Neural cell (in vitro differentiated cells): ENCODE data around the gene ACRV1. TPM values are rescaled to one million over a fixed set of nuclear protein-coding genes. Genes with fewer than 3 reads are reported as not detected.

ENCODE experiments used
- H2AFZ ChIP-seq: fragments of 200-600, 300-800 bp; sonication (generic), shearing (Covaris generic); 2 replicates; pipeline ENCODE4 v1.6.0; 2014; ENCODE audit warnings: low read depth, mild to moderate bottlenecking, antibody characterized with exemption, low read length, moderate library complexity
- H3F3A ChIP-seq: fragments of 200-600 bp; shearing (Covaris generic); 2 replicates; pipeline ENCODE4 v1.6.1; 2016; ENCODE audit warnings: mild to moderate bottlenecking, moderate library complexity, mixed read lengths, antibody characterized with exemption, low read length; ENCODE audit not compliant: insufficient read depth, poor library complexity, severe bottlenecking
- H3K27ac ChIP-seq: fragments of 200-600, 300-800 bp; sonication (generic), shearing (Covaris generic); 2 replicates; pipeline ENCODE4 v1.5.1; 2014; ENCODE audit warnings: mild to moderate bottlenecking, low read length, moderate library complexity
- H3K27me3 ChIP-seq: fragments of 300-800, 200-600 bp; sonication (generic), shearing (Covaris generic); 2 replicates; pipeline ENCODE4 v1.6.0; 2014; ENCODE audit warnings: mild to moderate bottlenecking, low read depth, low read length, moderate library complexity; ENCODE audit not compliant: insufficient read depth
- H3K36me3 ChIP-seq: fragments of 300-800, 200-600 bp; sonication (generic), shearing (Covaris generic); 2 replicates; pipeline ENCODE4 v1.5.1; 2014; ENCODE audit warnings: mild to moderate bottlenecking, antibody characterized with exemption, low read length, moderate library complexity; ENCODE audit not compliant: insufficient read depth
- H3K4me2 ChIP-seq: fragments of 300-800, 200-600 bp; sonication (generic), shearing (Covaris generic); 2 replicates; pipeline ENCODE4 v1.6.0; 2014; ENCODE audit warnings: mild to moderate bottlenecking, low read length
- H3K4me3 ChIP-seq: fragments of 300-800, 200-600 bp; sonication (generic), shearing (Covaris generic); 2 replicates; pipeline ENCODE4 v1.5.1; 2014; ENCODE audit warnings: mild to moderate bottlenecking, low read length, moderate library complexity
- H3K79me2 ChIP-seq: fragments of 200-600 bp; shearing (Covaris generic); replicated peaks from 2 replicates; pipeline ENCODE4 v1.6.0; 2014; ENCODE audit warnings: mild to moderate bottlenecking, low read length, moderate library complexity; ENCODE audit not compliant: insufficient read depth
- H3K9ac ChIP-seq: fragments of 300-800, 200-600 bp; sonication (generic), shearing (Covaris generic); 2 replicates; pipeline ENCODE4 v1.6.1; 2016; ENCODE audit warnings: mild to moderate bottlenecking, low read length, mixed read lengths
- H3K9me2 ChIP-seq: fragments of 200-600 bp; shearing (Covaris generic); 2 replicates; pipeline ENCODE4 v1.6.1; 2016; ENCODE audit warnings: mild to moderate bottlenecking, low read length, mixed read lengths; ENCODE audit not compliant: insufficient read depth
- H3K9me3 ChIP-seq: fragments of 200-600, 300-800 bp; sonication (generic), shearing (Covaris generic); 2 replicates; pipeline ENCODE4 v1.6.1; 2016; ENCODE audit warnings: mild to moderate bottlenecking, mixed run types, low read length, moderate library complexity, mixed read lengths
- H4K20me1 ChIP-seq: fragments of 200-600 bp; shearing (Covaris generic); 2 replicates; pipeline ENCODE4 v1.6.1; 2016; ENCODE audit warnings: mild to moderate bottlenecking, mixed run types; ENCODE audit not compliant: insufficient read depth
- CTCF ChIP-seq: fragments of 450-650 bp; IDR thresholded peaks from 2 replicates; pipeline ENCODE4 v1.5.1; 2014; ENCODE audit warnings: antibody characterized with exemption, mild to moderate bottlenecking, moderate library complexity; ENCODE audit not compliant: poor library complexity, severe bottlenecking
- EP300 ChIP-seq: fragments of 450-650 bp; conservative IDR thresholded peaks from 2 replicates; pipeline ENCODE4 v1.6.1; 2014; ENCODE audit warnings: antibody characterized with exemption, mild to moderate bottlenecking, moderate library complexity; ENCODE audit not compliant: poor library complexity, severe bottlenecking
- EZH2 ChIP-seq: fragments of 200-600, 300-800 bp; shearing (Covaris generic), sonication (generic); IDR thresholded peaks from 2 replicates; pipeline ENCODE4 v1.6.1; 2014; ENCODE audit warnings: antibody characterized with exemption, low read length, borderline replicate concordance, mild to moderate bottlenecking; ENCODE audit not compliant: insufficient read depth, poor library complexity, severe bottlenecking
- MXI1 ChIP-seq: fragments of 450-650 bp; conservative IDR thresholded peaks from 2 replicates; pipeline ENCODE4 v1.6.1; 2014; ENCODE audit warnings: antibody characterized with exemption, mild to moderate bottlenecking; ENCODE audit not compliant: poor library complexity, severe bottlenecking
- POLR2AphosphoS5 ChIP-seq: IDR thresholded peaks from 2 replicates; pipeline ENCODE4 v1.6.1; 2012
- REST ChIP-seq: IDR thresholded peaks from 2 replicates; pipeline ENCODE4 v1.6.1; 2012; ENCODE audit warnings: borderline replicate concordance
- SMC3 ChIP-seq: fragments of 450-650 bp; conservative IDR thresholded peaks from 2 replicates; pipeline ENCODE4 v1.6.1; 2014; ENCODE audit warnings: antibody characterized with exemption, mild to moderate bottlenecking, moderate library complexity; ENCODE audit not compliant: poor library complexity
- TAF1 ChIP-seq: IDR thresholded peaks from 2 replicates; pipeline ENCODE4 v1.6.1; 2012; ENCODE audit warnings: low read depth
- polyA plus RNA-seq: library from polyadenylated mRNA; depleted of rRNA; stranded (reverse); fragments of >200 nt; gene quantifications from 2 replicates; pipeline ENCODE4 v1.2.3, GENCODE V29; 2014

ACRV1 gene
- polyA plus RNA-seq, 1 donor from 2014 or later: 0.52 TPM

- no peaks in the 10 kb centered on the region for H3K36me3 ChIP-seq
- H3K9me2 ChIP-seq: no peaks in the 10 kb centered on the region
- no peaks in the 10 kb centered on the region for H3F3A ChIP-seq
- no peaks in the 10 kb centered on the region for H4K20me1 ChIP-seq
- no peak overlapping the region for H3K4me3 ChIP-seq
- no peak overlapping the region for H3K4me2 ChIP-seq
- TF ChIP-seq CTCF (no peak), MXI1 (no peak), EP300 (no peak), POLR2AphosphoS5 (no peak), TAF1 (no peak)
- H3K9me3 ChIP-seq: no peaks in the 10 kb centered on the region
- no peaks in the 10 kb centered on the region for H3K27me3 ChIP-seq
- no peaks in the 10 kb centered on the region for H3K79me2 ChIP-seq
- H3K9ac ChIP-seq: no peak overlapping the region
- H3K27ac ChIP-seq: no peak overlapping the region
- H2AFZ ChIP-seq: no peak overlapping the region
Measured at GRCh38 chr11:125690006-125690405, 9.4 kb upstream of the ACRV1 start.

- Histone ChIP-seq H3K36me3 (no peaks in the 10 kb centered on the region), H3K9ac (no peak overlapping the region), H2AFZ (no peak overlapping the region), H3K79me2 (no peaks in the 10 kb centered on the region), H3F3A (no peaks in the 10 kb centered on the region), H3K27me3 (no peaks in the 10 kb centered on the region), H4K20me1 (no peaks in the 10 kb centered on the region), H3K9me3 (no peaks in the 10 kb centered on the region), H3K27ac (no peak overlapping the region), H3K4me2 (no peak overlapping the region), H3K9me2 (no peaks in the 10 kb centered on the region), H3K4me3 (no peak overlapping the region)
- TF ChIP-seq EP300 (no peak), TAF1 (no peak), CTCF (no peak), EZH2 (no peak), REST (no peak), SMC3 (no peak)
Measured at GRCh38 chr11:125689274-125689859, 8.7 kb upstream of the ACRV1 start.
